ENCODE measurements around the gene ASCL5. TPM values are rescaled to one million over a fixed set of nuclear protein-coding genes. Genes with fewer than 3 reads are reported as not detected.

The ASCL5 gene
- total RNA-seq, 1 experiment from 2014 or later: 0.15 TPM

DNA sequence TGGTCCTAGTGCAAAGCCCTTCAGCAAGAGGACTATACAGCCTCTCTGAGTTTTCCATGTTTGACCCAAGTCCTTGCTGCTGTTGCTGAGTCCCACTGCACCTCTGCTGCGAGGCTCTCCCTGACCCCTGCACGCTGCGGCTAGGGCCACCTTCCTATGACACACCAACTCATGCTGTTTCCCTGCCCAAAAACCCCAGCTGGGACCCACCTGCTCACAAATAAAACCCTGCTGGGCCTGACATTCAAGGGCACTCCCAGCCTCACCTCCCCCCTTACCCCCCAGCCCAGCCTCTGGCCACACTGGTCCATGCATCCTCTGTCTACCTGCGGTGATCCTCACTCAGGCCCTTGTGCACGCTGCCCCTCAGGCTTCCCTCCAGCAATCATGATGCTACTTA, 12.3 kb upstream of the ASCL5 start:
- Histone ChIP-seq H3K79me2 (ENCODE audit: insufficient read depth, low read length) (no peaks in the 10 kb centered on the region), H2BK12ac (ENCODE audit: insufficient read length, low read depth, low read length) (no peak overlapping the region), H2BK20ac (ENCODE audit: low read depth, low read length, poor library complexity, severe bottlenecking) (no peak overlapping the region), H3K27ac (ENCODE audit: insufficient read length, low read depth, low read length) (no peak overlapping the region), H4K20me1 (ENCODE audit: control insufficient read depth, insufficient read depth, insufficient read length) (no peaks in the 10 kb centered on the region), H4K5ac (ENCODE audit: insufficient read length, low read depth, low read length) (no peak overlapping the region), H3K14ac (ENCODE audit: insufficient read depth, low read length) (no peak overlapping the region), H3K56ac (ENCODE audit: insufficient read length, low read depth, low read length) (no peak overlapping the region), H3K4ac (ENCODE audit: low read depth, low read length) (no peak overlapping the region), H3K4me1 (ENCODE audit: insufficient read depth, low read length) (no peaks in the 10 kb centered on the region), H3K9ac (ENCODE audit: extremely low read depth, insufficient read length, low read length) (no peak overlapping the region), H3K18ac (ENCODE audit: insufficient read length, low read depth, low read length) (no peak overlapping the region), H2AFZ (ENCODE audit: low read length) (no peak overlapping the region), H4K91ac (ENCODE audit: insufficient read length, low read depth, low read length) (no peak overlapping the region), H3K23me2 (ENCODE audit: insufficient read length, low read depth, low read length, poor library complexity, severe bottlenecking) (no peaks in the 10 kb centered on the region), H4K8ac (replicated peaks; ENCODE audit: insufficient read length, low read depth, low read length) (no peak overlapping the region), H2AK5ac (ENCODE audit: insufficient read length, low read length) (no peak overlapping the region), H3K23ac (ENCODE audit: insufficient read length, low read depth, low read length) (no peak overlapping the region), H3K27me3 (ENCODE audit: insufficient read depth, low read length) (no peaks in the 10 kb centered on the region), H2BK120ac (ENCODE audit: low read depth, low read length, poor library complexity, severe bottlenecking) (no peak overlapping the region), H3K9me3 (ENCODE audit: control insufficient read depth, low read depth, low read length) (no peaks in the 10 kb centered on the region), H2BK15ac (ENCODE audit: low read depth, low read length) (no peak overlapping the region), H2BK5ac (ENCODE audit: insufficient read length, low read length) (no peak overlapping the region), H3T11ph (ENCODE audit: low read length) (no peak overlapping the region), H3K79me1 (ENCODE audit: insufficient read depth, low read depth, low read length, poor library complexity, severe bottlenecking) (no peaks in the 10 kb centered on the region), H3K4me2 (ENCODE audit: insufficient read depth, insufficient read length, low read length) (no peak overlapping the region)
- H3K4me1 Mint-ChIP-seq: no peaks in the 10 kb centered on the region
- no CpG with 5 or more reads among the region's 5 CpGs for WGBS (ENCODE audit: extremely low coverage, insufficient read length, low lambda C conversion rate)
- DNase-seq: no peak
- H3K27me3 Mint-ChIP-seq (ENCODE audit: low read depth): no peaks in the 10 kb centered on the region
- H3K36me3 Mint-ChIP-seq (ENCODE audit: insufficient read depth in 1 of 3, low read depth in 3 of 3): peaks cover 41 to 84% (median 82%) of the 10 kb centered on the region in 3 experiments; a peak in 6 of 7 replicates
- H3K27ac Mint-ChIP-seq: peak overlapping the region in 1 of 3 experiments; percentile 57; a peak in 1 of 7 replicates
- TF ChIP-seq CTCF (conservative IDR thresholded peaks at IDR 0.05): no peak
- H3K4me3 Mint-ChIP-seq: no peak overlapping the region
- H3K9me3 Mint-ChIP-seq: no peaks in the 10 kb centered on the region
